Non-pigmented ciliary epithelial cell (primary cell): ENCODE data around the gene RIPK4.

ENCODE experiments used
- DNase-seq: peaks from one replicate; pipeline ENCODE4 v3.0.0-alpha.2; 2010; ENCODE audit warnings: low read depth

Gene RIPK4

DNA sequence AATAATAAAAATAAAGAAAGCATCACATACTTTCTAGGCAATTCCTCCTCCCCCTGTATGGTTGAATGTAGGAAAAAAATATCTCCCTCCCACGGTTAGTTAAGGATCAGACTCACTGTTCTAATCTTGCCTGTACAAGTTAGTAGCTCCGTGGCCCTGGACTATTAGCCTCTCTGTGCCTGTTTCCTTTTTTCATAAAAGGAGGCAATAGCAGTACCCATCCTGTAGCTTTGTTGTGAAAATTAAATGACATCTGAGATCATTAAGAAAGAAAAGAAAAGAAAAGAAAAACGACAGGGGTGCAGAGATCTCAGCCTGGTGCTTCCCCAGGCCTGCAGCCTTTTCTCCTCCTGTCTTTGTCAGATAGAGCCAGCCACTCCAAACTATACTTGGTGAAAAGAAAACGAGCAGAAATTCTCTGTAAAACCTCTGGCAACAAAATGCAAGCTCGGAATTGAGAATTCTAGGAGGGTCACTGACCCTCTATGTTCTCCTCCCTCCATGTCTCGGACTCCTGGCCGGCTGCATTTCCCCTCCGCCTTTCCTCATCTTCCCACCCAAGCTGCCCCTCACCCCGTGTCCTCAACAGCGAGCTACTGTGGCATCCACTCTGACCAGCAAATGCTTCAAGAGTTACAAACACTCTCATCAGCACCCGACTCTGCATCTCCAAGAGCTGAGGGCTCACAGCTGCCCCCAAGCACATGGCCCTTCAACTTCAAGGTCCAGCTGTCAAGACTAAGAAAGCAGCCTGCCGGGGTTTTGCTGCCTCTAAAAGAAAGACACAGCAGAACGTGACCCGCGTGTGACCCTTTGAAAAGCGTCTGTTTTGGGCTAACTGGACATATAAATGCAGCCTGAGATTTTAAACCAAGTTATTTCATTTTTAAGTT is 13.6 kb downstream of the RIPK4 start:
- DNase-seq = no peak

DNA sequence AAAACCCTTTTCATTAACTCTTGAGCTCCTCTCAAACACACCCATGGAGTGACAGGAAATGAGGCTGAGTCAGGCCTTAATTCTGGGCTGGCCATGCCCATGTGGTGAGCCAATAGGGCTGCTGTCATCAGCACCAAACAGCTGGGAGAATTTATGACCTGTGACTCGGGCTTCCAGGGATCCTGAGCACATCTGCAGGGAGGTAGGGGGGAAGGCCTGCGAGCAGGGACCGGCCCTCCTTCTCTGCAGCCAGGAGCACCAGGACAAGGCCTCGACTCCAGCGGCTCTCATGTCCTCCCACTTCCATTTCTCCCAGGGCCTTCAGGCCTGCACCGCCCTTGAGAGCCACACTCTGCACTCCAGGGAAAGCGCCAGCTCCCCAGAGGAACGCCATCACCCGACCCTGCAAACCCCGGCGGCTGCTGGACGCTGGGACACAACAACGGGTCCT is 14.6 kb downstream of the RIPK4 start:
- no peak for DNase-seq

- DNase-seq = no peak
Observed at GRCh38 chr21:41751611-41752011, 15.2 kb downstream of the RIPK4 start.

- DNase-seq = no peak
Observed at GRCh38 chr21:41750532-41751151, 16.2 kb downstream of the RIPK4 start.

DNA sequence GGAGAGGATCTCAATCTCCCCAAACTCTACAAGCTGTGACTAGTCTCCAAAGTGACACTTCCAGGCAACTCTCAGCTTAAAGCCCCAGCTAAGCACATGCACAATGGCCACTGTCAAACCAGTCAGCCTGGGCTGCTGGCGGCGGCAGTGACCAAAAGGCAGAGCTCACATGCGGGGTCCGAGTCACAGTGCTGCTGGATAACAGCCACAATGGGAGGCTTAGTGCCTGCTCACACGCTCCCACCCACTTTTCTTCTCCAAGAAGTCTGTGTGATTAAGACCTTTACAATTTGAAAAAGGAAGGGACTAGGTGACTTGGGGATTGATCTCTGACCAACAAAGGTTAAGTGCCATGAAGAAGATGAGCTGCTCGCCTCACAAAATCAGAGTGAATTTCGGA is 16.8 kb downstream of the RIPK4 start:
- no peak for DNase-seq

GRCh38 chr21:41749286-41749685 is 17.6 kb downstream of the RIPK4 start:
- no peak for DNase-seq

DNA sequence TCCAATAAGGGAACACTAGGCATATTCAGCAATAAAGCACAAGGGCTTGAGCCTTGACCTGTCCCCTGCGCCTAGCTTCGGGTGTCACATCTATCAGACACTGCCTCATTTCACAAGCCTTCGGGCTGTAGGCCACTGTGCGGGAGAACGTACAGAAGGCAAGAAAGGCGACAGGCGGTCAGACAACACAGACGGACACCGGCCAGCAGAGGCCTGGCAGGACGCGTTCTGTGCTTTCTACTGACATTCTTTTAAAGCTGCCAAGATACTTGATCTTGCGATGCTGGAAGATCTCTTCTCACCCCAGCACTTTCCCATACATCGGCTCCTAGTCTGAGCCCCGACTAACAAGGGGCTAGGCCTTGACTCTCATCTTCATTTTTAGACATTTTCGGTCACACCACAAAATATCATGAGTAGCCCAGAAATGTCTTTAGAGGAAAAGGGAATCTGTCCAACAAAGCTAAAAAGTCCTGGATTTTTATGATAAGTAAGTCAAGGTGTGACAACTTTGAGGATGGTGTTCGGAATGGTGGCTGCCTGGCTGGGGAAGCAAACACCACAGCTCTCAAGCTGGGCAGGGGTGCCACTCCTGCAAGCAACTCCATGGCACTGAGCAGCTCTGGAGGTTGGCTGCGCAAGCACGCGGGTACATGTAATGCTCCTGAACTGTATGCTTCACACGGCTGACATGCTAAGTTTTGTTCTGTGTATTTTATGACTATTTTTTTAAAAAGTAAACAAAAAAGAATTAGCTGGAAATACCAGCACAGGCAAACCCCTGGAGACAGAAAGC is 18.7 kb downstream of the RIPK4 start:
- no peak for DNase-seq

GRCh38 chr21:41746744-41747006 is 20.2 kb downstream of the RIPK4 start:
- DNase-seq = no peak

- DNase-seq = no peak
Observed at GRCh38 chr21:41745971-41746743, 20.7 kb downstream of the RIPK4 start.

DNA sequence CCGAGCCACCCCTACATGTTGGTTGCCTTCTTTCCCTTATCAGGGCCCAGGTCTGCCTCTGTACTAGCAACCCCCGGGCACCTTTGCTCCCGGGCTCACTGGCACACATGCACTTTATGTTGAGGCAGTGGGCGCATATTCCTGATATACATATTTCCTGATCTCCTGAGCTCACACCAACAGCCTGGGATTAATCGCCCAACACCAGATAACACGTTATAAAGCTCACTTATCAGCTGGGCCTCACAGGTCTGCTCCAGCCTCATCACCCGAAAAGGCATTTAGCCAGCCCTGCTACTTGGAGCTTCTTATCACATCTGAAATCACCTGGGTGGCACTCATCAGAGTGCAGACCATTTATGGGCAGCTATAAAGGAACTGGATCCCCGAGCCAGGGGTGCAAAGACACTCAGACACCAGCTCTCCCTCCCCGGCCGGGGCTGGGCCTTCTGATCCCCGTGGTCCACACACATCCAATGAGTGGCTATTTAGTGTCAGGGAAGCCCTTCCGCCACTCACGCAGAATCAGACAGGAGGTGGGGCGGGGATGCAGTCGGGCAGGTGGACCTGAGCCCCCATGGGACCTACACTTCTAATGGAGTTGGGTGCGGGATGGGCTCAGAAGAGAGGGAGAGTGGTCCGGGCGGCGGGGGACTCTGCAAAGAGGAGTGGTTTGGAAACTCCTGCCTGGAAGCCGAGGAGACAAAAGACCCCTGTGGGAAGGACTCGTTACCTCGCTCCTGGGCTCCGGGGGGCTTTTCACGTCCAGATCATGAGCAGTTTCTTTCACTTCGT is 21.6 kb downstream of the RIPK4 start:
- DNase-seq = no peak

DNA sequence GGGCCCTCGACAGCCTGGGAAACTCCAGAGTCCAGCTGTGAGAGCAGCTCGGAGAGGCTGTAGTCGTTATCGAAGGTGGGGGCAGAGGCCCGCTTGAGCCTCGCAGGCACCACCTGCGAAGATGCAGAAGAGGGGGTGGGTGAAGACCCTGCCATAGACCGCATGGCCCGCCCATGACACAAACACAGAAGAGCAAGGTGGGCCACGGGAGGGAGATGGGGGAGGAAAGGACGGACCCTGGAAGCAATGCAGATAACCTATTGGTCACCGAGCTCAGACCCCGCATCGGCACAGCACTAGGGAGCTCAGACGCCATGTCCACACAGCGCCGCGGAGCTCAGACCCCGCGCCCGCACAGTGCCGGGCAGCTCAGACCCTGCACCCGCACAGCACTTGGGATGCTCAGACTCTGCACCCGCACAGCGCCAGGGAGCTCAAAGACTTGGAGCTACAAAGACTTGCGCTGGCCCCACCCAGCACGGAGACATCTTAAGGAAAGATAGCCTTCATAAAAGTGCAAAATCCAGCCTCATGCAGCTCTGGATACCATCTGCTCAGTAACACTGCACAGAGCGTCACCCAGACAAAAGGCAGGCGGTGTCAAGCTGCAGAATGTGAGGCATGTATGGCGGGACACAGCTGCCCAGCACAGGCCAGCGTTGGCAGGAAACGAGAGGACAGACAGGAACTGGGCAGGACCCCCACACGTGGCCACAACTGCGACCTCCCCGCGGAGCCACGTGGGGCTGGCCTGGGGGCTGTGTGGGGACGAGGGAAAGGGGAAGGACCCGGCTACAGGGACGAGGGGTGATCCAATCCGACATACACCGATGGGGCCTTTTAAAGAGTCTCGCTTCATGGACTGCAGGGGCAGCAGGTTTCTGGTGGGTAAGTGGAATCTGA is 22.6 kb downstream of the RIPK4 start:
- DNase-seq = no peak

DNA sequence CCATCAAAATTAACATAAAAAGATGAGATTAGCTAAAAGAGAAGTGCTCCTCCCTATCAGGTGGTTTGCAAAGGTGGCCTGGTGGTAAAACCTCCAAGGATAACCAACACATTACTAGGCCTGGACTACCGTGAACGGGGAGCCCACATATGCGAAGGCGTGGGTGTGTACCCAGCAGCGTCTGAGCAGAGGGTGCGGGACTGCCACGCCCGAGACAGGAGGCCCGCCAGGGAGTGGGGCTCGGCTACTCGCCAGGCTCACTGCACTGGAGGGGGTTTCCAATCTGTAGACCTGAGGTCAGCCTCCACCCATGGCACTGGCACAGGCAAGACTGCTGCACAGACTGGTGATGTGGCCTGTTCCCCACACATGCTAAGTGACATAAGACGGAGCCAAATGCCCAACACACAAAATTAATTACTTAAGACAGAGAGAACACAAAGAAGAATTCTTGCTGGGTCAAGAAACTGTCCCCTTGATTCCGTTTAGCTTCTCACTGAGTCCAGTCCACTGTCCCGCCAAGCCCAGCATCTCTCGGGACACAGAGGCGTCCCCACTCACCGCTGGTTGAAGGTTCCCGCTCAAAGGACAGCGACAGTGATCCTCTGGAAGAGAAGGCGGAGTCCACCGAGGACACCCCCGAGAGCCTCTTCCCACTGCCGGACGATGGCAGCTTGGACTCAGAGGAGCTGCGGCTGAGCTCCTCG is 23.4 kb downstream of the RIPK4 start:
- no peak for DNase-seq

DNA sequence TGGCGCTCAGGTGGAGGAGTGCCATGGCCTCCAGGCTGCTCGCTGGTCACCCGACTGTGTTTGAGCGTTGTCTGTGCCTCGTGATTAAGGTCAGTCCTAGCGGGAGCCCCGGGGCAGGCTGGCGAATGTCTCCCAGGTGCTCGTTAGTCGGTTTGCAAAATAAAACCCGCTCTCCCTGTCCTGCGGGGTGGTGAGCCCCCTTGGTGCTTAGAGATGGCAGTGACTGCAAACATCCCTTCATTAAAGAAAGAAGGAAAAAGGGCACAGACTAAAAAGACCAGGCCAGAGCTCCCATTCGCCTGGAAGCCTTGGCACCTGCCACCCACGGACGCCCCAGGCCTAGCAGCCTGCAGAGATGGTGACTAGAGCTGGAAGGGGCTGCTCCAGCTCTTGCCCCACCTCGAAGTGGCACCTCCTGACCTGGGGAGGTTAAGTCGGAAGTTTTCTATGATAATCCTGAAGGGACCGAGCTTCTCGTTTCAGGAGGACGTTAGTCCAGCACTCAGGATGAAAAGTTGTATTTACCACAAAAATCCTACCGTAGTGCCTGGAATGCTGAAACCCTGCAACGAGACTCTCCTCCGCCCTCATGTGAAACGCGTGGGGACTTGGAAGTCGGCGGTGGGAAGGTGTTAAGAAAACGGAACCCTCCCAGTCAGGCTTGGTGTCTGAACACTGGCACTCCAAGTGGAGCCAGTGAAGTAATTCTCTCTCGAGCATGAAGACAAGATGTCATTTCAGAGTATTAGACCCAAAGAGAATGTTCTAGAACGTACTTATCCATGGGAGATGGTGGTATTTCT is 24.6 kb downstream of the RIPK4 start:
- DNase-seq = no peak

DNA sequence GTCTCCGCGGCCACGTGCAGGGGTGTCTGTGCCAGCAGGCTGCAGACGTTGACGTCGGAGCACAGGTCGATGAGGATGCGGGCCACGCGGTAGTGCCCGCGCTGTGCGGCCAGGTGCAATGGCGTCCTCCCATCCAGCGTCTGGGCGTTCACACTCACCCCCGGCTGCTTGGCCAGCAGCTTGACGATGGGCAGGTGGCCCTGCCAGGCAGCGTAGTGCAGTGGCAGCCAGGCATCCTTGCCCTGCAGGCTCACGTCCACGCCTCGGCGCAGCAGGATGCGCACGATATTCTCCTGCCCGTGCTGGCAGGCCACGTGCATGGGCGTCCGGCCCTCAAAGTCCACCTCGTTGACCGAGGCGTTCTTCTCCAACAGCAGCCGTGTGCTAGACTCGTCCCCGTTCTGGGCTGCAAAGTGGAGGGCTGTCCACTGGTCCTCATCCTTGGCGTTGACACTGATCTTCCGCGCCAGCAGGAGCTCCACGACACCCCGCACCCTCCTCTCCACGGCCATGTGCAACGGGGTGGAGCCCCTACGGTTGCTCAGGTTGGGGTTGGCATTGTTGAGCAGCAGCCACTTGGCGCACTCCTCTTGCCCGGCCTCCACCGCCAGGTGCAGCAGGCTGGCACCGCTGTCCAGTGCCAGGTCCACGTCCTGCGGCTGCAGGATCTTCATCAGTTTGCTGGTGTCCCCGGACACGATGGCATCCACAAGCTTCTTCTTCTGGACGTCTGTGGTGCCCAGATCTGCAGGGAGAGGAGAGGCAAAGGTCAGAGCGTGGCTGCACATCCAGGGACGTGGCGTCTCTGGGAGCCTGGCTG is 25.4 kb downstream of the RIPK4 start:
- no peak for DNase-seq

DNA sequence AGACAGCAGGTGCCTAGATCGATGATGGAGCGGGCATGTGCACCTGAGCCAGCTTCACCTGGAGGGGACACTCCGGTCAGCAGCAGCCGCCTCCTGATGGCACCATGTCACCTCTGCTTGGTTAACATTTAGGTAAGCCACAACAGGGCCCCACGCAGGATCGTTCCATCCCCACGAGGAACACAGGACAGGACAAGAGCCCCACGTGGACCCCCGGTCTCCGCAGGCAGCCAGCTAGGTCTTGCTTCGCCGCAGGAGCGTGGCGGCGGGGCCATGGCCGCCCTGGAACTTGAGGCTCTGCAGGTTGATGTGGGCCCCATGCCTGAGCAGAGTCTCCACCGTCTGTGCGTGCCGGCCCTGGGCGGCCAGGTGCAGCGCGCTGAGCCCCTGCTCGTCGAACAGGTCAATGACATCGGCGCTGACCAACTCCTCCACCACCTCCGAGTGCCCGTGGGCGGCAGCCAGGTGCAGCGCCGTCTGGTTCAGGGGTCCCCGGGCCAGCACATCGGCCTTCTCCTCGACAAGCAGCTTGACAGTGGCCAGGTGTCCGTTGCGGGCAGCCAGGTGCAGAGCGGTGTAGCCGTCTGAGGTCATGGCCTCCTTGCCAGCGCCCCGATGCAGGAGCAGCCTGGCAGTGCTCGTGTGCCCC is 26.1 kb downstream of the RIPK4 start:
- no peak for DNase-seq

GRCh38 chr21:41739936-41740335 is 26.9 kb downstream of the RIPK4 start:
- DNase-seq = no peak

GRCh38 chr21:41739011-41739410 is 27.8 kb downstream of the RIPK4 start:
- DNase-seq = no peak
